DOHH2 (cell line): ENCODE results near the gene CDH4.

ENCODE experiments used
- CTCF ChIP-seq: fragments of 200-600 bp; sonication (generic); IDR thresholded peaks from one replicate; pipeline ENCODE4 v1.5.1; 2014; ENCODE audit warnings: antibody characterized with exemption, mild to moderate bottlenecking, low read depth, low read length; ENCODE audit not compliant: poor library complexity, severe bottlenecking
- EZH2phosphoT487 ChIP-seq: fragments of 200-600 bp; sonication (generic); IDR thresholded peaks from 2 replicates; pipeline ENCODE4 v1.6.1; 2017; ENCODE audit warnings: borderline replicate concordance, mild to moderate bottlenecking, antibody characterized with exemption, low read length, moderate library complexity, mixed read lengths

- TF ChIP-seq CTCF (no peak), EZH2phosphoT487 (no peak)
Measured at GRCh38 chr20:61458146-61458746, 206.2 kb downstream of the CDH4 start.
